Measurements from ENCODE around the gene VPS8. TPM values are rescaled to one million over a fixed set of nuclear protein-coding genes. Genes with fewer than 3 reads are reported as not detected.

Gene VPS8
- total and polyA plus RNA-seq, 2 of the 13 experiments (the other 11 are each of a cell fraction or from before 2014, with no cell fraction given) = 14.2 to 35.1 TPM

GRCh38 chr3:184773283-184774186, 38.4 kb upstream of the VPS8 start:
- no peak overlapping the region for H3K4me2 ChIP-seq (ENCODE audit: low read depth, low read length)
- H3K4me3 ChIP-seq (replicated peaks in 1 of 3; ENCODE audit: insufficient read depth in 1 of 3, low read depth in 2 of 3, low read length in 3 of 3) = no peak overlapping the region
- ChIA-PET POLR2A (interaction anchor here (0.7 kb wide), 1 partner anchor 16 kb away, joined by 5 read pairs; no protein-coding TSS in a partner anchor), CTCF (ENCODE audit: low intra/inter-chr PET ratio, low total read pairs) (no interaction called here)
- FAIRE-seq (no peak), DNase-seq (ENCODE audit: low spot score) (no peak), ATAC-seq (no peak)
- H2AFZ ChIP-seq (ENCODE audit: low read length) = no peak overlapping the region
- H3K79me2 ChIP-seq (ENCODE audit: insufficient read depth, low read length) = no peaks in the 10 kb centered on the region
- H3K27ac ChIP-seq (ENCODE audit: extremely low read length, insufficient read depth, low read length) = no peak overlapping the region
- 59% methylated on average over 32 of the region's 43 CpGs for WGBS (ENCODE audit: low lambda C conversion rate)
- peaks cover 8 to 50% of the 10 kb centered on the region in 2 experiments; a peak in 4 of 5 replicates for H3K27me3 ChIP-seq (ENCODE audit: control insufficient read depth in 1 of 2, insufficient read depth in 2 of 2, low read length in 2 of 2)
- no peaks in the 10 kb centered on the region for H3K9me3 ChIP-seq (ENCODE audit: low read length)
- intact Hi-C loops (cut with micrococcal nuclease; ENCODE audit: unreplicated experiment) = no loop called here
- no peaks in the 10 kb centered on the region for H3K4me1 ChIP-seq (ENCODE audit: insufficient read depth, low read length)
- no peak overlapping the region for H3K9ac ChIP-seq (ENCODE audit: insufficient read depth, low read depth, low read length)
- in situ Hi-C loops (cut with HindIII; ENCODE audit: extremely low pct_ligation_motif_present, low pct_unique_long_range_greater_than_20kb) = no loop called here
- no TSS peak for BruUV-seq (replicated peaks)
- H3K36me3 ChIP-seq (replicated peaks in 1 of 2; ENCODE audit: control insufficient read depth in 1 of 2, insufficient read depth in 2 of 2, low read length in 2 of 2) = no peaks in the 10 kb centered on the region
- 0 out of 2 replicates have a peak, but pooled peaks cover 2% of the 10 kb centered on the region for H4K20me1 ChIP-seq (ENCODE audit: insufficient read depth, low read length)
- TF ChIP-seq RCOR2 (CRISPR knock-in tag; IDR thresholded peaks at IDR 0.05) (no peak), ZFP1 (CRISPR knock-in tag; IDR thresholded peaks at IDR 0.05) (no peak), ZNF441 (CRISPR knock-in tag; IDR thresholded peaks at IDR 0.05; ENCODE audit: borderline replicate concordance) (no peak), ZBTB8A (CRISPR knock-in tag; IDR thresholded peaks at IDR 0.05; ENCODE audit: borderline replicate concordance, low read depth) (no peak), HBP1 (CRISPR knock-in tag; IDR thresholded peaks at IDR 0.05; ENCODE audit: low read depth) (no peak), ZNF101 (CRISPR knock-in tag; IDR thresholded peaks at IDR 0.05; ENCODE audit: borderline replicate concordance, low read depth) (no peak), RAD21 (CRISPR knock-in tag; IDR thresholded peaks at IDR 0.05) (no peak), HNF1A (IDR thresholded peaks at IDR 0.05; ENCODE audit: low read depth) (no peak), HNF1A (CRISPR knock-in tag; IDR thresholded peaks at IDR 0.05; ENCODE audit: borderline replicate concordance) (no peak), ZNF615 (CRISPR knock-in tag; IDR thresholded peaks at IDR 0.05; ENCODE audit: borderline replicate concordance) (no peak), ZNF816 (CRISPR knock-in tag; IDR thresholded peaks at IDR 0.05; ENCODE audit: borderline replicate concordance) (no peak), ZNF44 (CRISPR knock-in tag; IDR thresholded peaks at IDR 0.05) (no peak), ZFYVE20 (CRISPR knock-in tag; IDR thresholded peaks at IDR 0.05; ENCODE audit: borderline replicate concordance, low read depth) (no peak)
- TF ChIP-seq, protein P1, sequence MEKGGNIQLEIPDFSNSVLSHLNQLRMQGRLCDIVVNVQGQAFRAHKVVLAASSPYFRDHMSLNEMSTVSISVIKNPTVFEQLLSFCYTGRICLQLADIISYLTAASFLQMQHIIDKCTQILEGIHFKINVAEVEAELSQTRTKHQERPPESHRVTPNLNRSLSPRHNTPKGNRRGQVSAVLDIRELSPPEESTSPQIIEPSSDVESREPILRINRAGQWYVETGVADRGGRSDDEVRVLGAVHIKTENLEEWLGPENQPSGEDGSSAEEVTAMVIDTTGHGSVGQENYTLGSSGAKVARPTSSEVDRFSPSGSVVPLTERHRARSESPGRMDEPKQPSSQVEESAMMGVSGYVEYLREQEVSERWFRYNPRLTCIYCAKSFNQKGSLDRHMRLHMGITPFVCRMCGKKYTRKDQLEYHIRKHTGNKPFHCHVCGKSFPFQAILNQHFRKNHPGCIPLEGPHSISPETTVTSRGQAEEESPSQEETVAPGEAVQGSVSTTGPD (CRISPR knock-in tag; IDR thresholded peaks at IDR 0.05) = no peak
- TF ChIP-seq, protein P2, sequence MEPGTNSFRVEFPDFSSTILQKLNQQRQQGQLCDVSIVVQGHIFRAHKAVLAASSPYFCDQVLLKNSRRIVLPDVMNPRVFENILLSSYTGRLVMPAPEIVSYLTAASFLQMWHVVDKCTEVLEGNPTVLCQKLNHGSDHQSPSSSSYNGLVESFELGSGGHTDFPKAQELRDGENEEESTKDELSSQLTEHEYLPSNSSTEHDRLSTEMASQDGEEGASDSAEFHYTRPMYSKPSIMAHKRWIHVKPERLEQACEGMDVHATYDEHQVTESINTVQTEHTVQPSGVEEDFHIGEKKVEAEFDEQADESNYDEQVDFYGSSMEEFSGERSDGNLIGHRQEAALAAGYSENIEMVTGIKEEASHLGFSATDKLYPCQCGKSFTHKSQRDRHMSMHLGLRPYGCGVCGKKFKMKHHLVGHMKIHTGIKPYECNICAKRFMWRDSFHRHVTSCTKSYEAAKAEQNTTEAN (CRISPR knock-in tag; conservative IDR thresholded peaks at IDR 0.05) = no peak

All from HepG2 (cell line).